Kidney capillary endothelial cell (primary cell): ENCODE data around the gene KIAA0040.
"Not testable (repeated sequence)": the region's sequence is repeated elsewhere in the genome, so short reads cannot be mapped to it uniquely, and the experiment has no call there.

Experiments used
- DNase-seq: peaks from one replicate; pipeline ENCODE4 v3.0.0-alpha.2; 2018; ENCODE audit warnings: low spot score

KIAA0040 gene

DNA sequence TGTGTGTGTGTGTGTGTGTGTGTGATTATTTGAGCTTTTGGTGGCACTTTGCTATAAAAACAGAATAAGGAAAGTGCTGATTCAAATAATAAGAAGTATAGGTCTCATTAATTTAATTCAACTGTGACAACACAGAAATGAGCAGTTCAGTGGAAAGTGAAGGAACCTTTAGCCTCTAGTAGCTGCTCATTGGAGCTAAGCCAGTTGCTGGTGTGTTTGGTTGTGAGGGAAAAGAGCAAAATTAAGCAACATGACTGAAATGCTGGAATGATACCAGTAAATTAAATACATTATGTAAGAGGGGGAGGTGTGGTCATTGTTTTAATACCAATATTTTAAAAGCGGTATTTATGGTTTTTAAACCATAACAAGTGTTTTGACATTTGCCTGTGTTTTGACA, 55.2 kb downstream of the KIAA0040 start:
- no peak for DNase-seq

DNA sequence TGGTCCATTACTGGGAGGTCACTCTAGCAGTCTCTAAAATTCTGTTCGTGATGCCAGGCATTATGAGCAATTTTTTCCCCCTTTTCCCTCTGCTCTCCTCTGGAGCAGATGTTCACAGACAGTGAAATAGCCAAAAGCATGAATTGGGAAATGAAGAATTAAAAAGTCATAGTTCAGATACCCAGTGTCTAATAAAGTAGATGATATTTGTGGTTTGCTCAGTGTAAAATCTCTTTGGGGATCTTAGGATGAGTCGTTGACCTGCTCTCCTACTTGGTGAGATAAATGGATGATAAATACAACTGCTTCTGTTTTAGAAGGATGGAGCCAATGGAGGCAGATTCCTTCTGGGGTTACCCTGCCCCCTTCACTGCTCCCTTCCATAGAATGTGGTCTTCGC, 56.3 kb downstream of the KIAA0040 start:
- no peak for DNase-seq

DNA sequence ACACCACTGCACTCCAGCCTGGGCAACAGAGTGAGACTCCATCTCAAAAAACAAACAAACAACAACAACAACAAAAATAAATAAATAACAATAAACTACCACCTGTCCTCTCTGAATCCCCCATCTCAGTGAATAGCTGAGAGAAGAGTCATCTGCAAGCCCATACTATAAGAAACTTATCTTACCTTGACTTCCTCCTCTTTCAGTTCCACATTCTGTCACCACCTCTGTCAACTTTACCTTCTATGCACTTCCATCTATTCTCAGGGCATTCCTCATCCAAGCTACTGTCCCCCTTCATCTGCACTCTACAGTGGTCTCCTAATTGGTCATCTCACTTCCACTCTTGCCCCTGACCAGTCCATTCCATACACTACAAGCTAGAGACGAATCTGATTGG, 58.1 kb downstream of the KIAA0040 start:
- DNase-seq: no peak

DNA sequence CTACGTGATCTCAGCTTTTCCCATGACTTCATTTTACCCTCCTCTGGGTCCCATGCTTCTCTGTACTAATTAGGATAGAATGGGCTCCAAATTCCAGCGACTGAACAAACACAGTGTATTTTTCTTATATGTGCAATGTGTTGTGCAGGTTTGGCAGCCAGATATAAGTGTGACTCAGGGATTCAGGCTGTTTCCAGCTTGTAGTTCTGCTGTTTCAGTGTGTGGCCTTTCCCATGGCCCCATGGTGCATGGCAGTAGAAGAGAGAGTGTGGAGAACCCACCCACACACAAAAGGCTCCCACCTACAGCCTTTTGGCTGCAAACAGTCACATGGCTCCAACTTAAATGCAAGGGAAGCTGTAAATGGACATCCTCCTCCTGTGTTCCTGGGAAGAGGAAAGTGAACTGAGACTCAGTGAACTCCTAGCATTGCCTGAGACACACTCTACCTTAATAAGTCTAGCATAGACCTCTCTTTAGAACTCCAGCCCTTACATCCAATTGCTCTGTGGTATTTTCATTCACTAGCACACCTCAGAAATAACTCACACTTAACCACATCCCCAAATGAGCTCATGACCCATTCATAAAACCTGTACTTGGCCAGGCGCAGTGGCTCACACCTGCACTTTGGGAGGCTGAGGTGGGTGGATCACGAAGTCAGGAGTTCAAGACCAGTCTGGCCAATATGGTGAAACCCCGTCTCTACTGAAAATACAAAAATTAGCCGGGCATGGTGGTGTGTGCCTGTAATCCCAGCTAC, 58.7 kb downstream of the KIAA0040 start:
- DNase-seq: no peak

DNA sequence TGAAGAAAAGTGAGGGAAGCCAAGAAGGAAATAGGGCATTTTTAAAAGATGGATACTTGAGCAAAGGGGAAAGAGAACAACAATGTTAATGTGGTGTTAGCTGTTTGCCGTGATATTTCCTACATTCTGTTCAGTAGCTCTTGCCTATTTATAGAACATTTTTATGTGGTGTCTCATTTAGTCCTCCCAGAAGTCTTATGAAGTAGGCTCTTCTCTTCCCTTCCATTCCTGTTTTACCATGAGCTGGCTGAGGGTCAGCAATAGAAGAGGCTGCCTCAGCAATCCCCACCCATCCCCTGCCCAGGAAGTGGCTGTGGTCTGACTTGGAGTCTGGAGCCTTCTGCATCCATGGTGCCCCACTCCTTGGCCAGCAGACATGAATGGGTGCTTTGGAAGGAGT, 60.1 kb downstream of the KIAA0040 start:
- no peak for DNase-seq

DNA sequence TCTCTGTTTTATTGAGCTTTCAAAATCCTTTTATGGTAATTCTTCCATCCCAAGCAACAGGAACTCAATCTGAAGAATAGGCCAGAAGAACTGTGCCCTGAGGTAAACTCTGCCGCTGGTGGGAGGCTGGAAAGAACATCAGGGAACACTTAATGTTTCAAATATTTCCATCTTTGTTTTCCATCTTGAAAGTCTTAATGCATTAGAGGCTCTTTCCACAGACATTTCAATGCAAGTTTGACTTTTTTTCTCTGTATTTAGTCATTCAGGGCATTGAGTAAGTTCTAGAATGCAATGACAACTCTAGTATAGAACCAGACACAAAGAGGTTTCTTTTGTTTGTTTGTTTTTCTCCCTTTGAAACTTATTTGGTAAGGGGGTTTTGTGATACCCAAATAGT, 61.5 kb downstream of the KIAA0040 start:
- no peak for DNase-seq

DNA sequence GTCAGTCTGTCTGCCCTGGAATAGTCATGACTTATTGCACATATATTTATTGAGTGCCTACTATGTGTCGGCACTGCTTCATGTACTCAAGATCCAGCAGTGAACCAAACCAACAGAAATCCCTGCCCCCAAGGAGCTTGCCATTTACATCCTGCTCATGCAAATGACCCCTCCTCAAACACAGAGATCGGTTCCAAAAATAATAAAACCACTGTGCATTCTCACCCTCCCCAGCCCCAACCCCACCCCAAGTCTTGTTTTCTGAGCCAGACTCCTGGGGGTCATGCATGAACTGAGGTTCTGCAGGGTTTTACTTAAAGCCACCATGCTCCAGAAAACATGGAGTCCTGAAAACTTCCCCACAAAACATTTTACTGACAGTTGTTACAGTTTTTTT, 61.9 kb downstream of the KIAA0040 start:
- no peak for DNase-seq

DNA sequence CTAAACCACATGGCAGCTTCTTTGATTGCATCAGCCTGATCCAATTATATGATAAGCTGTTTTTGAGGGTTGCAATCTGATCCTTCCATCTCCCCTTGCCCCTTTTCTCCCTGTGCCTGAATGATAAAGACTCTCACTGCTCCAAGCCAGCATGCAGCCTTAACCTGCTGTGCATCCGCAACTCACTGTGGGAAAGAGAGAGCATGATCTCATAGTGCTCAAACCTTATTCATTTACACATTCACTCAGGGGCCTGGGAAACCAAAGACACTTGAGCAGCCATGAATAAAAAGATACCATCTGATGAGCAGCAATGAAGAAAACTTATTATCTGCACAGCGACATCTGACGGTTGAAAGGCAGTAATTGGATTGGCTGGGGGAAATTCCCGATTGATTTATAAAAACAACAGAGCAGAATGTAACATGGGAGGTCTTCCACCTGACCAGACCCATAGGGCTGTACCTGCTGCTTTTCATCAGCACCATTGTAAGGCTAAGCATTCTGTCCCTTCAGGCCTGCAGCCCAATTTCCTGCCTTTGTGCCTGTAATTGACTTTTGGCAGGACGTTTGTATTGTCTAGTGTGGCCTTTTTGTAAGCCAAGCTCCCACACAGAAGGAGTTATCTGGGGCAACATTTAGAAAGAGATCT, 62.5 kb downstream of the KIAA0040 start:
- no peak for DNase-seq

DNA sequence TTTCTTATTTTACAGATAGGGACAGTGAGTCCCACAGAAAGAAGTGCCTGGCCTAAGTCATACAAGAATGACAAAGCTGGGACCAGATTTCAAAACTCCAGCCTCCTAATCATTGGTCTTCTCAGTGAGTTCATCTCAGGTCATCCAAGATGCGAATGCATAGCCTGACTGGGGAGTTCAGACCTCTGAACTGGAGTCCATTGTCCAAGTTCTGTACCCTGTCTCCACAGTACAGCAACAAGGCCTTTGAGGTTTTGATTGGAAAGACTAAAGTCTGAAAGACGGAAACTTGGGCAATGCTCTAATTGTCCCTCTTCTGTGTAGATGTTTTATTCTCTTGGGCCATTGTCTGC, 63.0 kb downstream of the KIAA0040 start:
- no peak for DNase-seq

DNA sequence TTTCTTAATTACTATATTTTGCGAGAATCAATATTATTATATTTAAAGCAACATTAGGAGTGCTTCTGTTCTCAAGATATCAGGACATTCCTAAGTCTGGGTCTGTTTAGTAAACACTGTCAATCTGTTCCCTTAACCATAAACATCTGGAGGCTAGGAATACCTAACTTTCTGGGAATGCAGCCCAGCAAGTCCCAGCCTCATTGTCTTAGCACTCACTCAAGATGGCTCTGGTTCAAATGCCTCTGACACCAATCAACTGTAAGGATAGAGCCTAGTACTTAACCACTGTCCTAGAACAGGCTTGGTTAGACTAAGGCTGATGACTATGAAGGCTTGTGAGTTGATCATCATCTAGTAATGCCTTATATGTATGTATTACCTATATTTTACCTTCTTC, 63.4 kb downstream of the KIAA0040 start:
- no peak for DNase-seq

DNA sequence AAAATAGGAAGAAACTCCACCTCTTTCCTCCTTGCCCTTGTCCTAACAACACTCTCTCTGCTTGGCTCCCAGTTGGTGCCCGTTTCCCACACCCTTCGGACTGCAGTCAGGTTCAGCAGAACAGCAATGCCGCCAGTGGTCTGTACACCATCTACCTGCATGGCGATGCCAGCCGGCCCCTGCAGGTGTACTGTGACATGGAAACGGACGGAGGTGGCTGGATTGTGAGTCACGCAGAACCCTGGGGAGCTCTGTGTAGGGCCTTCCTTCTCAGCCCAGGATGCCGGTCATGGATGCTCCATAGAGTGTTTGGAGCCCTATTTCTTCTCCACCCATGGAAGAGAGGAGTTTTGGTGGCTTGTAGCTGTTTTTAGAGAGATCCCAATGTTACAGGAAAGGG, 64.1 kb downstream of the KIAA0040 start:
- DNase-seq: no peak

DNA sequence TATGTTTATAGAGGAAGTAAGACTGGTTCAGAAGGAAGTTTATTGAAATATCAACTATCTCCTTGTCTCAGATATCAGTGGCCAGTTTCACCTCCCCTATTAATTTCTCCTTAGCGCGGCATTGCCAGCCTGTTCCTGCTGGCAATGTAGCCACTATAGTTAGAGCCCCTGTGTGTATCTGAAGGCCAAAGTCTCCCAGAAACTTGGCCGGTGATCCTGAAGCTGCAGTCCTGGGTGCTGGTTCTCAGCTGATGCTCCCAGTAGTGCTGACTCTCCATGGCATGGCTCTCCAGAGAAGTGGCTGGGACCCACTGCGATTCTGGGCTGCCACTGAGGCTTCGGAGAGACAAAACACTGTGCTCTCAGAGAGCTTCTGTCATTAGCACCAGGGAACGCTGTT, 65.0 kb downstream of the KIAA0040 start:
- DNase-seq: no peak

DNA sequence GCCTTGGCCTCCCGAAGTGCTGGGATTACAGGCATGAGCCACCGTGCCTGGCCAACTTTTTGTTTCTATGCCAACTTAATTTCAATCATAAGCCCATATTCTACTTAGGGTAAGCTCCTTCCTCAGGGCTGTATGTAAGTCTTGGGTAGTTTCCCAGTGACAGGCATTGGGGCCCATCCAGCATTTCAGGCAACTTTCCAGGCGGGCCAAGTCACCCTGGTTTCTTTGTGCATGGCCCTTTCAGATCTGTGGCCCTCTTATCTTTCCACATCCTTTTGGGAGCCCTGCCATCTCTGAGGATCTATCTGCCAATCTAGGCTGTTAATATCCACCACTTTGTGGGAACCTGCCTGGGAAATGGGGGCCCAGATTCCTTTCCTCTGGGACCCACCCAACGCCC, 66.2 kb downstream of the KIAA0040 start:
- no peak for DNase-seq

DNA sequence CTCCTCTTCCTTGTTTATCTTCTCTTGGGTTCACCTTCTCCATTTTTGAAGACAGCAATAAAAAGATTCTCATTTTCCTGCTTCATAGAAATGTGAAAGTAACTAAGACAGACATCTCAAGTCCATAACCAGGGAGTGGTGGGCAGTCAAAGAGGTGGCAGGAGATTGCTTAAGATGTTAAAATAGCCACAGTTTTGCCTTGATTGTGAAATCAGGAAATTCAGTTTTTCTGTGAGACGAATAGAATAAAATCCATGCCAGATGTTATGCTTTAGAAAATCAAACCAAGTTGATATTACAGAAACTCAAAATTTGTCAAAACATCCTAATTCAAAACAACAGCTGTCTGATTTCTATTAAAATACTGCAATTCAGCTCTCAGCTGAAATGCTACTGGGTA, 67.7 kb downstream of the KIAA0040 start:
- no peak for DNase-seq

DNA sequence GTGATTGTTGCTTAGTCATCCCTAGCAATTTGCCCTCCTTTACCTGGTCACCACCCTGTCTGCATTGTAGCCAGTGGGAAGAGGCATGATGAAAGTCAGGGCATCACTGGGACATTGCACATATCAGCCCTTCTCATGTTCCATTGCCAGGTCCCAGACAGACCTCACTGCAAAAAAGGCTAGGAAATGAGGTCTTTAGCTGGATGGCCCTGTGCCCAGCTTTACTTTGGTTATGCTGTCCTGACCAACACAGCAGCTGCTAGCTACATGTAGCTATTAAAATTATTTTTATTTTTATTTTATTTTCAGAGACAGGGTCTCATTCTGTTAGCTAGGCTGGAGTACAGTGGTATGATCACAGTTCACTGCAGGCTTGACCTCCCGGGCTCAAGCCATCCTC, 72.1 kb downstream of the KIAA0040 start:
- DNase-seq: no peak

DNA sequence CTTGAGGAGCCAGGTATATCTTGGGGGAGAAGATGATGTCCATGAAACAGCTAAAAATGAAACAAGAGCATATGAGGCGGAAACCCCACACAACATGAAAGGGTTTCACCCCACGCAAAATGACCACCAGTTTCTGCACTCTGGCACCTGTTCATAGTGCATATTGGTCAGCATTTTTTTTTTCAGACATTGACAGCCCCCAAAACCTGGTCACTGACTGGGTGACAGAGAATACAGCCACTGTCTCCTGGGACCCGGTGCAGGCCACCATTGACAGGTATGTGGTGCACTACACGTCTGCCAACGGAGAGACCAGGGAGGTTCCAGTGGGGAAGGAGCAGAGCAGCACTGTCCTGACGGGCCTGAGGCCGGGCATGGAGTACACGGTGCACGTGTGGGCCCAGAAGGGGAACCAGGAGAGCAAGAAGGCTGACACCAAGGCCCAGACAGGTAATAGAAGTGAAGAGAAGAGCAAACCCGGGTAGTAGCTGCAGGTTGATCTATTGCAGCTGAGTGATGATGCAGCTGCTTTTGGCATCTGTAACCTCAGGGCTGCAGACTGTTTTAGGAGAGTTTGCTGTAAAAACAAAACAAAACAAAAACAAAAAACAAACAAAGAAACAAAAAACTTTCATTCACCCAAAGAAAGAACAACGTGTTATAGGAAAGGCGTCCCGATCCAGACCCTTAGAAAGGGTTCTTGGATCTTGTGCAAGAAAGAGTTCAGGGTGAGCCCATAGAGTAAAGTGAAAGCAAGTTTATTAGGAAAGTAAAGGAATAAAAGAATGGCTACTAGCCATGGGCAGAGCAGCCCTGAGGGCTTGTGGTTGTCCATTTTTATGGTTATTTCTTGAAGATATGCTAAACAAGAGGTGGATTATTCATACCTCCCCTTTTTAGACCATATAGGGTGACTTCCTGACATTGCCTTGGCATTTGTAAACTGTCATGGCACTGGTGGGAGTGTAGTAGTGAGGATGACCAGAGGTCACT, 73.9 kb downstream of the KIAA0040 start:
- DNase-seq: no peak

DNA sequence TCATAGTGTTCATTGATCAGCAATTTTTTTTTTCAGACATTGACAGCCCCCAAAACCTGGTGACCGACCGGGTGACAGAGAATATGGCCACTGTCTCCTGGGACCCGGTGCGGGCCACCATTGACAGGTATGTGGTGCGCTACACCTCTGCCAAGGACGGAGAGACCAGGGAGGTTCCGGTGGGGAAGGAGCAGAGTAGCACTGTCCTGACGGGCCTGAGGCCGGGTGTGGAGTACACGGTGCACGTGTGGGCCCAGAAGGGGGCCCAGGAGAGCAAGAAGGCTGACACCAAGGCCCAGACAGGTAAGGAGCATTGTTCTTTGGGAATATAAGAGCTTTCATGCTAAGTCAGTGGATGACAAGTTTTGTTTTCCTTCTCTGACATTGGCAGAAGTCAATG, 75.7 kb downstream of the KIAA0040 start:
- no peak for DNase-seq

DNA sequence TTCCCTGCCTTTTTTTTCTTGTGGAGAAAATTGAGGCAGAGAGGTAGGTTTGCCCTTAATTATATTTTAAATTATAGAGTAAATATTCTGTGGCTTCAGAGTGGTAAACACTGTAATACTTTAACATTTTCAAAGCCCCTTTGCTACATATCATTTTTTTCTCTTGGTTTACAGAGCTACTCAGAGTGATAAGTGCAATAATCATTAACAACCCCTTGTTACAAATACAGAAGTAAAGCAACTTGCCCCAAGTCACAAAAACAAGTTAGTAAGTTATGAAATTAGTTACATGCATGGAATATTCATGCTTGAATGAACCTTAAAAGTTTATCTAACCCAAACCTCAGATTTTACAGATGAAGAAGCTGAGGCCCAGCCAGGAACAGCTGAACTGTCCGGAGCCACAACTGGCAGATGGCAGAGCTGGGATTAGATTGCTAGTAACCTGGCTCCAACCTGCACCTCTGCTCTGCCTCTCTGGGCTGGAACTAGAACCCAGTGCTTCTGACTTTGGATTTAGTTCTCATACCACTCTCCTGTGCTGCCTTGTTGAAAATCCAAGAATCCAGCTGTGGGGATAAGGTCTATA, 76.3 kb downstream of the KIAA0040 start:
- no peak for DNase-seq

DNA sequence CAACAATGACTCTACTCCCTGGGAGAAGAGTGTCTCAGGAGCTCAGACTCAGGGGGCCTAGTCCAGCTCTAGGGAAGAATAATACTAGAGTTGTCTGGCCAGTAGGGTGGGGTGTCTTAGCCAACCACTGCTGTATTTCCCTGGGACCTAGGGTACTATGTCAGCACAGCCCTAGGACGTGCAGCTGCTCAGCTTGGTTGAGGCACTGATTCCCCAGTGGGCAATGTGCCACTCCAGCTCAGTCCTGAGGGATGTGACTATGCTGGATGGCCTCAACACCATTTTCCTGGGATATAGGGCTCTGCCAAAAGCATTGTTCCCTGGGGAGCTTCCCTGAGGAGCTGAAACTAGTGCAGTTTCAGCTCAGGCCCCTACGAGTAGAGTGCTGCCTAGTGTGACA, 77.6 kb downstream of the KIAA0040 start:
- DNase-seq: no peak

DNA sequence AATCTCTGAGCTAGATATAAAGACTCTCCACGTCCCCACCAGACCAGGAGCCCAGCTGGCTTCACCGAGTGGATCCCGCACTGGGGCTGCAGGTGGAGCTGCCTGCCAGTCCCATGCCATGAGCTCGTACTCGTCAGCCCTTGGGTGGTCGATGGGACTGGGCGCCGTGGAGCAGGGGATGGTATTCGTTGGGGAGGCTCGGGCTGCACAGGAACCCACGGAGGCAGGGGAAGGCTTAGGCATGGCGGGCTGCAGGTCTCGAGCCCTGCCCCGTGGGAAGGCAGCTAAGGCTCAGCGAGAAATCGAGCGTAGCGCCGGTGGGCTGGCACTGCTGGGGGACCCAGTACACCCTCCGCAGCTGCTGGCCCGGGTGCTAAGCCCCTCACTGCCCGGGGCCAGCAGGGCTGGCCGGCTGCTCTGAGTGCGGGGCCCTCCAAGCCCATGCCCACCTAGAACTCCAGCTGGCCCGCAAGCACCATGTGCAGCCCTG, 84.2 kb downstream of the KIAA0040 start:
- not testable (repeated sequence) for DNase-seq
